ENCODE data around the gene SLC22A24.

SLC22A24 gene

GRCh38 chr11:63032457-63032856 lies 111.6 kb downstream of the SLC22A24 start:
- TF ChIP-seq CTCF (IDR thresholded peaks at IDR 0.05; ENCODE audit: borderline replicate concordance, control extremely low read depth, extremely low read depth, insufficient read depth, missing control alignments) = no peak
- in situ Hi-C loops (cut with MboI; ENCODE audit: low sequenced_read_pairs, unreplicated experiment) = loop anchor here (10.0 kb wide), 1 partner anchor 182 kb away; no protein-coding TSS in a partner anchor

More at GRCh38 chr11:63032457-63032856, 111.6 kb downstream of the SLC22A24 start:
- no peak for DNase-seq (ENCODE audit: low spot score)
